Right lobe of liver (tissue), 6 donors: ENCODE results near the gene VAV3. TPM values are rescaled to one million over a fixed set of nuclear protein-coding genes. Genes with fewer than 3 reads are reported as not detected.

Experiments used
- ATAC-seq, 4 donors: fragments of 200-7000 bp; cut with Tn5 transposase; one replicate each; pipeline ENCODE4 v1.9.1; 2020; ENCODE audit warnings: mild to moderate bottlenecking in 4 of 4, moderate library complexity in 4 of 4
- DNase-seq, 3 donors: peaks; one replicate each; pipeline ENCODE4 v3.0.0-alpha.2; 2020
- H3K27ac ChIP-seq, 3 donors: fragments of 200-600 bp; one replicate each; pipeline ENCODE4 v1.8.0; 2022
- H3K27me3 ChIP-seq, 2 donors: fragments of 200-600 bp; one replicate each; pipeline ENCODE4 v1.8.0; 2022
- H3K36me3 ChIP-seq, 4 donors: fragments of 200-600 bp; sonication (generic) in 1 of 4; one replicate each; pipeline versions ENCODE4 v1.5.1 to v1.8.0; 2017 to 2022; ENCODE audit warnings: control low read depth in 1 of 4
- H3K4me1 ChIP-seq, 4 donors: fragments of 200-600 bp; sonication (generic) in 1 of 4; one replicate each; pipeline versions ENCODE4 v1.5.1 to v1.8.0; 2017 to 2022; ENCODE audit warnings: control low read depth in 1 of 4
- H3K4me3 ChIP-seq, 3 donors: fragments of 200-600 bp; one replicate each; pipeline ENCODE4 v1.8.0; 2022
- H3K9me3 ChIP-seq, 4 donors: fragments of 200-600 bp; sonication (generic) in 1 of 4; one replicate each; pipeline versions ENCODE4 v1.5.1 to v1.8.0; 2017 to 2022; ENCODE audit warnings: control low read depth in 1 of 4
- CTCF ChIP-seq, 4 donors: fragments of 200-600 bp in 3 of 4; fragments of 450-650 bp in 1 of 4; IDR thresholded peaks; one replicate each; pipeline versions ENCODE4 v1.5.1 to v1.8.0; 2016 to 2022; ENCODE audit warnings: antibody characterized with exemption in 4 of 4, mild to moderate bottlenecking in 2 of 4
- POLR2A ChIP-seq: fragments of 450-650 bp; IDR thresholded peaks from one replicate; pipeline ENCODE4 v1.6.1; 2017; ENCODE audit warnings: antibody characterized with exemption, mild to moderate bottlenecking
- WGBS: methylation state at CpG from one replicate; pipeline ENCODE4 v1.1.6; 2018; ENCODE audit warnings: low coverage, low lambda C conversion rate; ENCODE audit not compliant: insufficient coverage; ENCODE audit errors: missing lambda C conversion rate; 5-methylcytosine and 5-hydroxymethylcytosine counted together
- intact Hi-C, 2 donors: fragments of 100-400 bp; cut with DNase I; formaldehyde crosslinking; loops; one replicate each; pipeline versions ENCODE4 v1.11.2 to v1.14.1; 2022
- total RNA-seq, 6 experiments: library from RNA; depleted of rRNA in 2 of 6; stranded (reverse); fragments of >200 nt in 2 of 6; fragmentation: NEBNext Ultra II Directional in 3 of 6; extraction: Animal tissue kit (Norgen Biotek cat#: 25700) in 3 of 6; gene quantifications; one replicate each; pipeline versions ENCODE4 v1.1.0 to v1.2.4, GENCODE V29; 2016 to 2023
- donor health status: DM: no; HTN: yes; CAD: no.
- donor health status: DM: no; HTN: no; CAD: no.
- donor health status: DM: no; HTN: no; CAD: no.
- donor health status: DM: no; HTN: yes; CAD: no.
- donor health status: DM: no; HTN: yes; CAD: no.

VAV3 gene
- total RNA-seq, 6 experiments from 2014 or later = 0.77 to 3.6 (median 1.5) TPM

- Histone ChIP-seq H3K4me3 (no peak overlapping the region), H3K27me3 (no peaks in the 10 kb centered on the region), H3K4me1 (no peaks in the 10 kb centered on the region), H3K36me3 (no peaks in the 10 kb centered on the region), H3K9me3 (no peaks in the 10 kb centered on the region), H3K27ac (no peak overlapping the region)
- ATAC-seq (peak in 2 of 4 donors; percentile 33 to 49), DNase-seq (no peak)
- TF ChIP-seq CTCF (IDR thresholded peaks at IDR 0.05) = no peak
- no peak for TF ChIP-seq POLR2A
- intact Hi-C loops = no loop called here
Measured at GRCh38 chr1:107871687-107872395, 93.1 kb downstream of the VAV3 start.

- WGBS = 18% methylated on average over 2 of the region's 2 CpGs
- TF ChIP-seq POLR2A (no peak), CTCF (IDR thresholded peaks at IDR 0.05) (no peak)
- intact Hi-C loops = no loop called here
- Histone ChIP-seq H3K4me1 (no peaks in the 10 kb centered on the region), H3K4me3 (no peak overlapping the region), H3K27ac (no peak overlapping the region), H3K27me3 (no peaks in the 10 kb centered on the region), H3K9me3 (no peaks in the 10 kb centered on the region), H3K36me3 (no peaks in the 10 kb centered on the region)
- DNase-seq (no peak), ATAC-seq (no peak)
Measured at GRCh38 chr1:107871259-107871658, 93.7 kb downstream of the VAV3 start.

GRCh38 chr1:107870696-107871095 is 94.3 kb downstream of the VAV3 start:
- H3K27me3 ChIP-seq = no peaks in the 10 kb centered on the region
- intact Hi-C loops = no loop called here
- H3K36me3 ChIP-seq = no peaks in the 10 kb centered on the region
- WGBS = 46% methylated on average over 3 of the region's 3 CpGs
- H3K4me3 ChIP-seq = no peak overlapping the region
- DNase-seq = no peak
- no peak overlapping the region for H3K27ac ChIP-seq
- H3K4me1 ChIP-seq = no peaks in the 10 kb centered on the region
- ATAC-seq = no peak
- no peak for TF ChIP-seq POLR2A
- TF ChIP-seq CTCF (IDR thresholded peaks at IDR 0.05) = no peak
- H3K9me3 ChIP-seq = no peaks in the 10 kb centered on the region

- WGBS = 8% methylated on average over 1 of the region's 1 CpG
- H3K27me3 ChIP-seq = no peaks in the 10 kb centered on the region
Measured at GRCh38 chr1:107867897-107868296, 97.1 kb downstream of the VAV3 start.

More at GRCh38 chr1:107867897-107868296, 97.1 kb downstream of the VAV3 start:
- intact Hi-C loops = no loop called here
- DNase-seq (no peak), ATAC-seq (peak in 1 of 4 donors; percentile 17)
- Histone ChIP-seq H3K36me3 (no peaks in the 10 kb centered on the region), H3K27ac (no peak overlapping the region), H3K4me3 (no peak overlapping the region), H3K4me1 (no peaks in the 10 kb centered on the region), H3K9me3 (no peaks in the 10 kb centered on the region)
- TF ChIP-seq POLR2A (no peak), CTCF (IDR thresholded peaks at IDR 0.05) (no peak)
